H9 (cell line): Measurements from ENCODE around the gene KIF26A. TPM values are rescaled to one million over a fixed set of nuclear protein-coding genes. Genes with fewer than 3 reads are reported as not detected.

Experiments
- DNase-seq: peaks from one replicate; pipeline ENCODE4 v3.0.0-alpha.2; 2017
- H2AFZ ChIP-seq: one replicate; pipeline ENCODE4 v1.6.1; 2013; ENCODE audit warnings: mild to moderate bottlenecking, low read length, control low read depth, moderate library complexity
- H2AK5ac ChIP-seq: 2 replicates; pipeline ENCODE4 v1.6.1; 2013; ENCODE audit warnings: low read length, control low read depth, mixed read lengths; ENCODE audit not compliant: insufficient read length
- H2BK120ac ChIP-seq: one replicate; pipeline ENCODE4 v1.6.1; 2013; ENCODE audit warnings: low read depth, mild to moderate bottlenecking, low read length, control low read depth, inconsistent platforms; ENCODE audit not compliant: poor library complexity, severe bottlenecking
- H2BK12ac ChIP-seq: 2 replicates; pipeline ENCODE4 v1.6.1; 2013; ENCODE audit warnings: low read length, control low read depth, mixed read lengths, low read depth; ENCODE audit not compliant: insufficient read length
- H2BK15ac ChIP-seq: 2 replicates; pipeline ENCODE4 v1.6.1; 2013; ENCODE audit warnings: low read depth, low read length, control low read depth
- H2BK20ac ChIP-seq: one replicate; pipeline ENCODE4 v1.6.1; 2013; ENCODE audit warnings: low read depth, mild to moderate bottlenecking, low read length, control low read depth, inconsistent platforms; ENCODE audit not compliant: poor library complexity, severe bottlenecking
- H2BK5ac ChIP-seq: 2 replicates; pipeline ENCODE4 v1.6.1; 2013; ENCODE audit warnings: low read length, control low read depth, mixed read lengths; ENCODE audit not compliant: insufficient read length
- H3K14ac ChIP-seq: 2 replicates; pipeline ENCODE4 v1.6.1; 2013; ENCODE audit warnings: low read length, control low read depth; ENCODE audit not compliant: insufficient read depth
- H3K18ac ChIP-seq: 2 replicates; pipeline ENCODE4 v1.6.1; 2013; ENCODE audit warnings: low read depth, mild to moderate bottlenecking, mixed read lengths, low read length, control low read depth; ENCODE audit not compliant: insufficient read length
- H3K23ac ChIP-seq: 2 replicates; pipeline ENCODE4 v1.6.1; 2013; ENCODE audit warnings: low read length, control low read depth, mixed read lengths, low read depth; ENCODE audit not compliant: insufficient read length
- H3K23me2 ChIP-seq: 2 replicates; pipeline ENCODE4 v1.6.1; 2013; ENCODE audit warnings: low read depth, mild to moderate bottlenecking, mixed read lengths, low read length, control low read depth; ENCODE audit not compliant: insufficient read length, poor library complexity, severe bottlenecking
- H3K27ac ChIP-seq: 2 replicates; pipeline ENCODE4 v1.5.1; 2013; ENCODE audit warnings: low read length, control low read depth, mixed read lengths, low read depth; ENCODE audit not compliant: insufficient read length
- H3K27me3 ChIP-seq: 2 replicates; pipeline ENCODE4 v1.6.1; 2013; ENCODE audit warnings: low read length, control low read depth, inconsistent platforms; ENCODE audit not compliant: insufficient read depth
- H3K4ac ChIP-seq: 2 replicates; pipeline ENCODE4 v1.6.1; 2013; ENCODE audit warnings: low read depth, mild to moderate bottlenecking, control low read depth, inconsistent platforms, low read length, moderate library complexity
- H3K4me1 ChIP-seq: 2 replicates; pipeline ENCODE4 v1.6.1; 2013; ENCODE audit warnings: low read length, control low read depth, inconsistent platforms; ENCODE audit not compliant: insufficient read depth
- H3K4me2 ChIP-seq: 2 replicates; pipeline ENCODE4 v1.6.1; 2013; ENCODE audit warnings: low read length, control low read depth, mixed read lengths; ENCODE audit not compliant: insufficient read length, insufficient read depth
- H3K56ac ChIP-seq: 2 replicates; pipeline ENCODE4 v1.6.1; 2013; ENCODE audit warnings: low read depth, mild to moderate bottlenecking, mixed read lengths, low read length, control low read depth; ENCODE audit not compliant: insufficient read length
- H3K79me1 ChIP-seq: 2 replicates; pipeline ENCODE4 v1.6.1; 2013; ENCODE audit warnings: low read depth, mild to moderate bottlenecking, moderate library complexity, low read length, control low read depth, inconsistent platforms; ENCODE audit not compliant: insufficient read depth, poor library complexity, severe bottlenecking
- H3K79me2 ChIP-seq: 2 replicates; pipeline ENCODE4 v1.6.1; 2013; ENCODE audit warnings: low read length, control low read depth, inconsistent platforms; ENCODE audit not compliant: insufficient read depth
- H3K9ac ChIP-seq: 2 replicates; pipeline ENCODE4 v1.6.1; 2013; ENCODE audit warnings: low read length, control low read depth, mixed read lengths; ENCODE audit not compliant: insufficient read length; ENCODE audit errors: extremely low read depth
- H3K9me3 ChIP-seq: one replicate; pipeline ENCODE4 v1.6.1; 2013; ENCODE audit warnings: low read depth, low read length, inconsistent platforms; ENCODE audit not compliant: control insufficient read depth
- H3T11ph ChIP-seq: one replicate; pipeline ENCODE4 v1.6.1; 2013; ENCODE audit warnings: mild to moderate bottlenecking, low read length, control low read depth, inconsistent platforms
- H4K20me1 ChIP-seq: one replicate; pipeline ENCODE4 v1.6.1; 2013; ENCODE audit not compliant: control insufficient read depth, insufficient read length, insufficient read depth
- H4K5ac ChIP-seq: 2 replicates; pipeline ENCODE4 v1.6.1; 2013; ENCODE audit warnings: low read depth, mild to moderate bottlenecking, mixed read lengths, low read length, control low read depth; ENCODE audit not compliant: insufficient read length
- H4K8ac ChIP-seq: replicated peaks from 2 replicates; pipeline ENCODE4 v1.6.1; 2013; ENCODE audit warnings: low read length, control low read depth, mixed read lengths, low read depth; ENCODE audit not compliant: insufficient read length
- H4K91ac ChIP-seq: 2 replicates; pipeline ENCODE4 v1.6.1; 2013; ENCODE audit warnings: low read depth, mild to moderate bottlenecking, moderate library complexity, mixed read lengths, low read length, control low read depth; ENCODE audit not compliant: insufficient read length
- H3K27ac Mint-ChIP-seq, 3 experiments: 2 replicates in 2 of 3; 3 replicates in 1 of 3; pipeline ENCODE4 v1.8.0; 2020 to 2021; ENCODE audit warnings: mixed read lengths in 3 of 3, mild to moderate bottlenecking in 1 of 3, moderate library complexity in 1 of 3
- H3K27me3 Mint-ChIP-seq: 2 replicates; pipeline ENCODE4 v1.8.0; 2021; ENCODE audit warnings: low read depth, mild to moderate bottlenecking, moderate library complexity, mixed read lengths
- H3K36me3 Mint-ChIP-seq, 3 experiments: 2 replicates in 2 of 3; 3 replicates in 1 of 3; pipeline ENCODE4 v1.8.0; 2020 to 2021; ENCODE audit warnings: low read depth in 3 of 3, mixed read lengths in 3 of 3; ENCODE audit not compliant: insufficient read depth in 1 of 3
- H3K4me1 Mint-ChIP-seq, 2 experiments: 2 replicates each; pipeline ENCODE4 v1.8.0; 2020; ENCODE audit warnings: mixed read lengths in 2 of 2
- H3K4me3 Mint-ChIP-seq, 2 experiments: 2 replicates in 1 of 2; 3 replicates in 1 of 2; pipeline ENCODE4 v1.8.0; 2020 to 2021; ENCODE audit warnings: mild to moderate bottlenecking in 2 of 2, mixed read lengths in 2 of 2, moderate library complexity in 1 of 2
- H3K9me3 Mint-ChIP-seq, 2 experiments: 2 replicates in 1 of 2; 3 replicates in 1 of 2; pipeline ENCODE4 v1.8.0; 2020; ENCODE audit warnings: mild to moderate bottlenecking in 2 of 2, mixed read lengths in 2 of 2, moderate library complexity in 1 of 2
- CTCF ChIP-seq: fragments of 200-600 bp; sonication (generic); conservative IDR thresholded peaks from 3 replicates; pipeline ENCODE4 v1.8.0; 2021; ENCODE audit warnings: antibody characterized with exemption, mild to moderate bottlenecking
- WGBS: extraction: QIAGEN DNeasy Blood & Tissue Kit; methylation state at CpG from one replicate; pipeline ENCODE4 v1.1.7; 2013; ENCODE audit warnings: missing lambda C conversion rate, low lambda C conversion rate, mixed read lengths; ENCODE audit not compliant: insufficient read length; ENCODE audit errors: extremely low coverage; 5-methylcytosine and 5-hydroxymethylcytosine counted together
- total RNA-seq: library from RNA; stranded (reverse); gene quantifications from 2 replicates; pipeline ENCODE4 v1.2.1, GENCODE V29; 2021

KIF26A gene
- total RNA-seq, 1 experiment from 2014 or later = 44.2 TPM

DNA sequence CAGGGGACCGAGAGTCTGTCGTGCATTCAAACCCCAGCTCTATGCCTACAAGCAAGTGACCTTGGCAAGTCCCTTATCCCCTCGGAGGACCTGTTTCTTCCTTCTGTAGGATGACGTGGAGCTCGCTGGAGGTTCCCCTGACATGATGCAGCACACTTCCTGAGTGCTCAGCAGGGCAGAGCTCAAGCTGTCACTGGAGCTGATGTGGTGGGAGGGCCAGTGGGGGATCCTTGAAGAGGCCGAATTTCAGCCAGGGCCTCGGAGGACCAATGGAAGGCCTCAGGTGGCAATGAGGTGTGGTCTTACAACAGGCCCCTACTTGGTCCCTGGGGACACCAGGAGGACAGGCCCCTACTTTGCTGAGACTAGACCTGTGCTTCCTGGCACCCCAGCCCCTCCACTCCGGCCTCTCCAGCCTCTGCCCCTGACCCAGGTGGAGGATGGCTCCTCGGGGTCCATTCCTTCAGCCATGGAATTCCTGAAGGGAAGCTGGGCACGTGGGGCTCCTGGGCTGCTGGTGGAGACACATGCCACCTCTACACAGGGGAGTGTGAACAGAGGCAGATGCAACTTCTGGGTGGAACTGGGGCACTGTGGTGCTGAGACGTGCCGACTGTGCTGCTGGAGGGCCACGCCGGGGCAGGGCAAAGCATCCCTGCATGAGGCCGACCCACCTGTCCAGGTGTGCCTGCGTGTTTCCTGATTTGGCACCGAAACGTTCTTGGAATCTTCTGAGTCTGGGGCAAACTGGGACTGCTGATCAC is 18.7 kb upstream of the KIF26A start:
- H3K4me3 Mint-ChIP-seq = no peak overlapping the region; a peak in 1 of 5 replicates
- Histone ChIP-seq H3K14ac (no peak overlapping the region), H2BK120ac (no peak overlapping the region), H3K23ac (no peak overlapping the region), H3K79me1 (no peaks in the 10 kb centered on the region), H2AFZ (no peak overlapping the region), H2BK12ac (no peak overlapping the region), H3K23me2 (peaks cover 7% of the 10 kb centered on the region), H3K4me1 (no peaks in the 10 kb centered on the region; the same call in 1 of the 2 replicates), H3K56ac (no peak overlapping the region), H4K5ac (no peak overlapping the region), H3K4ac (no peak overlapping the region), H3K27me3 (peaks cover 7% of the 10 kb centered on the region; the same call in 1 of the 2 replicates), H2BK5ac (no peak overlapping the region), H4K8ac (no peak overlapping the region), H3T11ph (no peak overlapping the region), H3K18ac (no peak overlapping the region), H3K27ac (no peak overlapping the region), H2AK5ac (no peak overlapping the region), H3K9me3 (no peaks in the 10 kb centered on the region), H4K91ac (no peak overlapping the region), H3K4me2 (no peak overlapping the region), H4K20me1 (no peaks in the 10 kb centered on the region), H3K9ac (no peak overlapping the region), H2BK20ac (no peak overlapping the region), H2BK15ac (no peak overlapping the region), H3K79me2 (no peaks in the 10 kb centered on the region)
- DNase-seq = peak; percentile 31
- H3K36me3 Mint-ChIP-seq = peaks cover 0 to 6% (median 0%) of the 10 kb centered on the region in 3 experiments; a peak in 2 of 7 replicates
- H3K27me3 Mint-ChIP-seq = peaks cover 64% of the 10 kb centered on the region
- no peak overlapping the region for H3K27ac Mint-ChIP-seq
- TF ChIP-seq CTCF = no peak
- peaks cover 3 to 5% of the 10 kb centered on the region in 2 experiments; a peak in 3 of 4 replicates for H3K4me1 Mint-ChIP-seq
- no CpG with 5 or more reads among the region's 18 CpGs for WGBS
- peaks cover 6 to 10% of the 10 kb centered on the region in 2 experiments for H3K9me3 Mint-ChIP-seq
